ENCODE measurements around the gene IL20. TPM values are rescaled to one million over a fixed set of nuclear protein-coding genes. Genes with fewer than 3 reads are reported as not detected.

IL20 gene
- total and polyA plus RNA-seq, 7 donors: not detected

DNA sequence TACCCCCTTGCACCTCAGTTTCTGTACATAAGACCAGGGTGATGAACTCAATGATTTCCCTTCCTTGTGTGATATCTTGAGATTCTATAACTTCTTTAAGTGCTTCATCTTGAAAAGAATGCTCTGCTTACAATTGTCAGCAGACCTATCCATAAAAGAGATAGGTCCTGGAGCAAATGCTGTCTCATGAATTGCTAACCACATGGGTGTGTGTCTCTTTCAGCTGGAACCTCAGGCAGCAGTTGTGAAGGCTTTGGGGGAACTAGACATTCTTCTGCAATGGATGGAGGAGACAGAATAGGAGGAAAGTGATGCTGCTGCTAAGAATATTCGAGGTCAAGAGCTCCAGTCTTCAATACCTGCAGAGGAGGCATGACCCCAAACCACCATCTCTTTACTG is 2.8 kb downstream of the IL20 start:
- TF ChIP-seq POLR2AphosphoS5 (IDR thresholded peaks at IDR 0.05) (no peak), POLR2A (IDR thresholded peaks at IDR 0.05) (no peak), EP300 (IDR thresholded peaks at IDR 0.05) (no peak)
- TF ChIP-seq, protein P1, sequence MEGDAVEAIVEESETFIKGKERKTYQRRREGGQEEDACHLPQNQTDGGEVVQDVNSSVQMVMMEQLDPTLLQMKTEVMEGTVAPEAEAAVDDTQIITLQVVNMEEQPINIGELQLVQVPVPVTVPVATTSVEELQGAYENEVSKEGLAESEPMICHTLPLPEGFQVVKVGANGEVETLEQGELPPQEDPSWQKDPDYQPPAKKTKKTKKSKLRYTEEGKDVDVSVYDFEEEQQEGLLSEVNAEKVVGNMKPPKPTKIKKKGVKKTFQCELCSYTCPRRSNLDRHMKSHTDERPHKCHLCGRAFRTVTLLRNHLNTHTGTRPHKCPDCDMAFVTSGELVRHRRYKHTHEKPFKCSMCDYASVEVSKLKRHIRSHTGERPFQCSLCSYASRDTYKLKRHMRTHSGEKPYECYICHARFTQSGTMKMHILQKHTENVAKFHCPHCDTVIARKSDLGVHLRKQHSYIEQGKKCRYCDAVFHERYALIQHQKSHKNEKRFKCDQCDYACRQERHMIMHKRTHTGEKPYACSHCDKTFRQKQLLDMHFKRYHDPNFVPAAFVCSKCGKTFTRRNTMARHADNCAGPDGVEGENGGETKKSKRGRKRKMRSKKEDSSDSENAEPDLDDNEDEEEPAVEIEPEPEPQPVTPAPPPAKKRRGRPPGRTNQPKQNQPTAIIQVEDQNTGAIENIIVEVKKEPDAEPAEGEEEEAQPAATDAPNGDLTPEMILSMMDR (IDR thresholded peaks at IDR 0.05): no peak
- Histone ChIP-seq H3K9me3 (peaks cover 0 to 7% (median under 1%) of the 10 kb centered on the region in 4 donors), H3K27ac (no peak overlapping the region), H3K36me3 (no peaks in the 10 kb centered on the region), H3K4me1 (peaks cover 0 to 13% (median 7%) of the 10 kb centered on the region in 4 donors), H3K27me3 (no peaks in the 10 kb centered on the region), H3K4me3 (no peak overlapping the region)
- no peak for DNase-seq
- intact Hi-C loops (cut with DNase I): no loop called here
- 22 to 72% methylated on average over 1 of the region's 1 CpG for WGBS, 2 donors

DNA sequence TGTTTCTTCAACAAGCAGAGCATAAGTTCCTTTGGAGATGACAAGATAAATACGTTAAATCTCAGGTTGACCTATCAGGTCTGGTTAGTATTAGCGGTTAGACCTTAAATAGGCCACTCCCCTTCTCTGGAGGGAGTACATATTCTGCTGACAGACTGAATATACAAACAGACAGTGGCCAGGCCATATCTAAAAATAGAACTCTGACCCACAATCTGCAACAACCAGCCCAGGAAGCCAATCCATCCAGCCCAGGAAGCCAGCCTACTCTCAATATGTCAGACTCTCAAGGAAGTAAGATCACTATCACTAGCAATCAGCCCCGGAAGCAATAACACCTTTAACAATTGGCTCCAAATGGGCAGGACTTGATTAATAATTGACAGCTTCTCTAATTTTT is 6.7 kb downstream of the IL20 start:
- Histone ChIP-seq H3K27me3 (no peaks in the 10 kb centered on the region), H3K36me3 (no peaks in the 10 kb centered on the region), H3K4me1 (peaks cover 0 to 5% (median 0%) of the 10 kb centered on the region in 4 donors), H3K27ac (peak overlapping the region in 3 of 4 donors; percentile 46 to 62 (median 52)), H3K4me3 (no peak overlapping the region), H3K9me3 (peaks cover 0 to 7% (median under 1%) of the 10 kb centered on the region in 4 donors)
- intact Hi-C loops (cut with DNase I): no loop called here
- TF ChIP-seq POLR2A (IDR thresholded peaks at IDR 0.05): no peak
- TF ChIP-seq EP300 (IDR thresholded peaks at IDR 0.05): peak in 3 of 4 donors; percentile 28 to 76 (median 66)
- TF ChIP-seq POLR2AphosphoS5 (IDR thresholded peaks at IDR 0.05): peak in 3 of 4 donors; percentile 78 to 88 (median 84)
- no peak for DNase-seq
- 82 to 89% methylated on average over 3 of the region's 3 CpGs for WGBS, 2 donors

DNA sequence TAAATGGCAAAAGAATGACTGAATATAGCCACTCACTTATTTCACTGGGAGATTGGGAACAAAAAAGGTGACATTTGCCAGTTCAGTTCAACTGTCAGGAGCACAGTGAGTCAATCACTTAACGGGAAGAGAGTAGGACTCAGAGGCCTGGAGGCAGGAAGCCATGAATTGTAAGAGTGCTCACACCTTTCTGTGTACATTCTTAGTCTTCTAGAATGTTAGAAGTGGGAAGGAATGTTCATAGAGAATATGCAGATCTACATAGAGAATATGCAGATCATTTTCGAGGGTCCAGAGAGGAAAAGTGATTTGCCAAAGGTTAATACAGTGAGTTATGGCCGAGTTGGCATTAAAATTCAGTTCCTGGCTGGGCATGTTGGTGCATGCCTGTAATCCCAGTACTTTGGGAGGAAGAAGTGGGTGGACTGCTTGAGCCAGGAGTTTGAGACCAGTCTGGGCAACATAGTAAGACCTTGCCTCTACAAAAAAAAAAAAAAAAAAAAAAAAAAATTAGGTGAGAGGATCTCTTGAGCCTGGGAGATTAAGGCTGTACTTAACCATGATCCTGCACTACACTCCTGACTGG is 8.3 kb downstream of the IL20 start:
- WGBS, 2 donors: 92% methylated on average over 3 of the region's 3 CpGs
- intact Hi-C loops (cut with DNase I): no loop called here
- DNase-seq: no peak

DNA sequence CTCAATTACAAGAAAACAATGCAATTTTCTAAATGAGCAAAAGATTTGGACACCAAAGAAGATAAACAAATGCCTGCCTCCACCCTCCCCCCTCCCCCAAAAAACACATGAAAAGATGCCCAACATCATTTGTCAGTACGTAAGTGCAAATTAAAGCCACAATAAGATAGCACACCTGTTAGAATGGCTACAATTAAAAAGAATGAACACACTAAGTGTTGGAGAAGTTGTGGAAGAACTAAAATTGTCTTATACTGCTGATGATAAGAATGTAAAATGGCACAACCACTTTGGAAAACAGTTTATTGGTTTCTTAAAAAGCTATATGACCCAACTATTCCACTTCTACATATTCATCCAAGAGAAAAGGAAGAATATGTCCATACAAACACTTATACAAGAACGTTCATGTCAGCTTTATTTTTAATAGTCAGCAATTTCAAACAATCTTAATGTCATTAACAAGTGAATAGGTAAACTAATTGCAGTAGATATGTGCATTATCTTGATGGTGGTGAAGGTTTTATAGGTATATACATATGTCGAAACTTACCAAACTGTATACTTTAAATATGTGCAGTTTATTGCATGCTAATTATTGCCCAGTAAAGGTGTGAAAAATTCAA is 10.4 kb downstream of the IL20 start:
- TF ChIP-seq EP300 (IDR thresholded peaks at IDR 0.05): no peak
- TF ChIP-seq, protein P1 (IDR thresholded peaks at IDR 0.05): no peak
- TF ChIP-seq POLR2AphosphoS5 (IDR thresholded peaks at IDR 0.05): no peak
- no peak for TF ChIP-seq POLR2A (IDR thresholded peaks at IDR 0.05)
- DNase-seq: no peak
- intact Hi-C loops (cut with DNase I): no loop called here
- Histone ChIP-seq H3K36me3 (no peaks in the 10 kb centered on the region), H3K9me3 (peaks cover 0 to 7% (median under 1%) of the 10 kb centered on the region in 4 donors), H3K4me3 (no peak overlapping the region), H3K27ac (no peak overlapping the region), H3K27me3 (no peaks in the 10 kb centered on the region), H3K4me1 (peaks cover 0 to 5% (median 0%) of the 10 kb centered on the region in 4 donors)
- WGBS, 2 donors: 67 to 78% methylated on average over 3 of the region's 3 CpGs

More for the DNA sequence above, 8.3 kb downstream of the IL20 start:
- Histone ChIP-seq H3K36me3 (no peaks in the 10 kb centered on the region), H3K9me3 (peaks cover 0 to 7% (median under 1%) of the 10 kb centered on the region in 4 donors), H3K27me3 (no peaks in the 10 kb centered on the region), H3K27ac (no peak overlapping the region), H3K4me3 (no peak overlapping the region), H3K4me1 (peaks cover 0 to 5% (median 0%) of the 10 kb centered on the region in 4 donors)
- TF ChIP-seq EP300 (IDR thresholded peaks at IDR 0.05): no peak
- no peak for TF ChIP-seq POLR2AphosphoS5 (IDR thresholded peaks at IDR 0.05)
- TF ChIP-seq, protein P1 (IDR thresholded peaks at IDR 0.05): no peak
- no peak for TF ChIP-seq POLR2A (IDR thresholded peaks at IDR 0.05)

DNA sequence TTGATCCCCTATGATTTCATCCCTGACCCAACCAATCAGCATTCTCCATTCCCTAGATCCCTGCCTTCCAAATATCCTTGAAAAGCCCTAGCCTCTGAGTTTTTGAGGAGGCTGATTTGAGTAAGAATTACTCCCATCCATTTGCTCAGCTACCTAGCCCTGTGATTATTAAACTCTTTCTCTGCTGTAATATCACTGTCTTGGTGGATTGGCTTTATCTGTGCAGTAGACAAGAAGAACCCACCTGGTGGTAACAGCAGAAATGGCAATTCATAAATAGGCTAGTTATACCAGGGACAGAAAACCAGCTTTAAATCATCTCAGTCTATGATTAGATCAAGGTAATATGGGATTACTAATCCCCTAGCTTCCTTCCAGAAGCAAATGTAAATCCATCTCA is 13.0 kb downstream of the IL20 start:
- Histone ChIP-seq H3K36me3 (no peaks in the 10 kb centered on the region), H3K4me1 (no peaks in the 10 kb centered on the region), H3K27ac (no peak overlapping the region), H3K27me3 (no peaks in the 10 kb centered on the region), H3K9me3 (no peaks in the 10 kb centered on the region), H3K4me3 (no peak overlapping the region)
- TF ChIP-seq, protein P1 (IDR thresholded peaks at IDR 0.05): no peak
- TF ChIP-seq POLR2A (IDR thresholded peaks at IDR 0.05) (no peak), POLR2AphosphoS5 (IDR thresholded peaks at IDR 0.05) (no peak), EP300 (IDR thresholded peaks at IDR 0.05) (no peak)
- intact Hi-C loops (cut with DNase I): no loop called here
- DNase-seq: no peak

Data from sigmoid colon (tissue), 7 donors.